C4-2B (cell line): Measurements from ENCODE around the gene RRP1B.

Source experiments
- H3K27ac ChIP-seq: fragments of 450-650 bp; 2 replicates; pipeline ENCODE4 v1.5.1; 2017
- CTCF ChIP-seq: fragments of 450-650 bp; conservative IDR thresholded peaks from 2 replicates; pipeline ENCODE4 v1.5.1; 2017; ENCODE audit warnings: mild to moderate bottlenecking
- ZFX ChIP-seq: fragments of 450-650 bp; IDR thresholded peaks from 2 replicates; pipeline ENCODE4 v1.6.1; 2017

The RRP1B gene

GRCh38 chr21:43663033-43663432, 3.7 kb downstream of the RRP1B start:
- H3K27ac ChIP-seq = no peak overlapping the region
- TF ChIP-seq ZFX (no peak), CTCF (no peak)

- TF ChIP-seq ZFX (no peak), CTCF (no peak)
- H3K27ac ChIP-seq = no peak overlapping the region
Measured at GRCh38 chr21:43664358-43664757, 5.0 kb downstream of the RRP1B start.

GRCh38 chr21:43665879-43666278, 6.5 kb downstream of the RRP1B start:
- no peak for TF ChIP-seq ZFX
- TF ChIP-seq CTCF = no peak
- H3K27ac ChIP-seq = no peak overlapping the region

- TF ChIP-seq CTCF (no peak), ZFX (no peak)
- H3K27ac ChIP-seq = no peak overlapping the region
Measured at GRCh38 chr21:43667191-43667904, 8.0 kb downstream of the RRP1B start.

DNA sequence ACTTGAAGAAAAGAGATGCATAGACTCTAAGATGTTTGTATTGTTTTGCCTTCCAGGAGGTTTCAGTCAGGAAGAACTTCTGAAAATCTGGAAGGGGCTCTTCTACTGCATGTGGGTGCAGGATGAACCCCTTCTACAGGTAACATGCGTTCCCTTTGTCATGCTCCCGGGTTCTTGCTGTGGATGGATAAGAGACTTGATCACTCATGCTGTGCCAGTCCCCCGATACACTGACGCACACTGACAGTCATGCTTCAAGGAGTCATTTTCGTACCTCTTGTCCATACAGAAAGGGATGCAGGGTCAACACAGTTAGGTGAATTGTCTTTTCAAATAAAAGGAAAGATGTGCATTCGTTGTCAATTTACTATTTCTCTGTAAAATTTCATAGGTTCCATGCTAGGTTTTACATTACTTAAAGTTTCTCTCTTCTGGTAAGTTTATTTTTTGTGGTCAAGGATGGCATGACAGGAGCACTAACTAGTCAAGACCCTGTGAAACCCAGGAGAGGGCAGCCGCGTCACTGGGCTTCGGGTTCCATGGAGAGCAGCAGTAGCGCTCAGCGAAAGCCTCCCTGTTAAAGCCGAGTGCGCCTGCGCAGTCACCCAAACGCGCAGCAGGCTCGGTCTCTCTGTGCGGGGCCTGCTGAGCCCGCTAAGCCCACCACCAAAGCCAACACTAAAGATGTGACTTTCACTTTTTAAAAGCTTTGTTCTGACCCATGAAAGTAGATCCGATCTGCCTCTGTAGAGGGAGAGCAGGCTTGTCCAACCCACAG, 10.7 kb downstream of the RRP1B start:
- H3K27ac ChIP-seq = no peak overlapping the region

DNA sequence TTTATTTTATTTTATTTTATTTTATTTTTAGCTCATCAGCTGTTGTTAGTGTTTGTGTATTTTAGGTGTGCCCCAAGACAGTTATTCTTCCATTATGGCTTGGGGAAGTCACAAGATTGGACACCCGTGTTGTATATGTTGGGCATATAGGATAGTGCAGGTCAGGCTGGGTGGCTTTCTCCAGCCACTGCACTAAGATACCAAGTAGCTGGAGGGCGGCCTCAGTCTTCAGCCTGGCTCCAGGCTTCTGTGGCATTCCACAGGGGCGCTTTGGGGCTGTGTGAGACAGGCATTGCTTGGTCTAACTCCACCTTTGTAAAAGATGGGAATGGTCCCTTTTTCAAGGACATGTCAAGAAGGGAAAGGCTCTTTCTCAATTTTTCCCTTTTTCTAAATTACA, 16.5 kb downstream of the RRP1B start:
- TF ChIP-seq CTCF (no peak), ZFX (no peak)
- H3K27ac ChIP-seq = no peak overlapping the region

More for the DNA sequence above, 10.7 kb downstream of the RRP1B start:
- TF ChIP-seq ZFX (no peak), CTCF (no peak)

- TF ChIP-seq ZFX = no peak
- TF ChIP-seq CTCF = no peak
Measured at GRCh38 chr21:43676391-43676790, 17.0 kb downstream of the RRP1B start.

More at GRCh38 chr21:43676391-43676790, 17.0 kb downstream of the RRP1B start:
- no peak overlapping the region for H3K27ac ChIP-seq
